Mononuclear cell (primary cell): Measurements from ENCODE around the gene VPS26C. TPM values are rescaled to one million over a fixed set of nuclear protein-coding genes. Genes with fewer than 3 reads are reported as not detected.

Experiments
- H3K27me3 ChIP-seq: 2 replicates; pipeline ENCODE4 v1.6.0; 2011; ENCODE audit warnings: low read length, control low read depth; ENCODE audit not compliant: insufficient read depth
- H3K4me1 ChIP-seq: 2 replicates; pipeline ENCODE4 v1.5.1; 2011; ENCODE audit warnings: mild to moderate bottlenecking, low read length, control low read depth; ENCODE audit not compliant: insufficient read depth
- H3K4me3 ChIP-seq: 2 replicates; pipeline ENCODE4 v1.5.1; 2011; ENCODE audit warnings: mild to moderate bottlenecking, low read length, moderate library complexity
- H3K9me3 ChIP-seq: 2 replicates; pipeline ENCODE4 v1.5.1; 2011; ENCODE audit warnings: low read depth, mild to moderate bottlenecking, control low read depth, low read length
- total RNA-seq: library from RNA; depleted of rRNA; stranded (reverse); fragments of >200 nt; gene quantifications from one replicate; pipeline ENCODE4 v1.2.3, GENCODE V29; 2012

VPS26C gene
- total RNA-seq, 1 donor = 57.3 TPM

GRCh38 chr21:37248298-37248697 lies 18.8 kb downstream of the VPS26C start:
- H3K4me1 ChIP-seq = peaks cover 30% of the 10 kb centered on the region
- H3K9me3 ChIP-seq = no peaks in the 10 kb centered on the region
- no peaks in the 10 kb centered on the region for H3K27me3 ChIP-seq
- no peak overlapping the region for H3K4me3 ChIP-seq

- no peak overlapping the region for H3K4me3 ChIP-seq
- peaks cover 14% of the 10 kb centered on the region for H3K4me1 ChIP-seq
- H3K9me3 ChIP-seq = no peaks in the 10 kb centered on the region
- H3K27me3 ChIP-seq = no peaks in the 10 kb centered on the region
Measured at GRCh38 chr21:37245151-37245550, 22.0 kb downstream of the VPS26C start.

GRCh38 chr21:37244501-37245095 lies 22.5 kb downstream of the VPS26C start:
- Histone ChIP-seq H3K4me3 (no peak overlapping the region), H3K4me1 (peaks cover 14% of the 10 kb centered on the region), H3K9me3 (no peaks in the 10 kb centered on the region), H3K27me3 (no peaks in the 10 kb centered on the region)

GRCh38 chr21:37243961-37244360 lies 23.2 kb downstream of the VPS26C start:
- H3K27me3 ChIP-seq = no peaks in the 10 kb centered on the region
- H3K9me3 ChIP-seq = no peaks in the 10 kb centered on the region
- no peak overlapping the region for H3K4me3 ChIP-seq
- peaks cover 14% of the 10 kb centered on the region for H3K4me1 ChIP-seq

- peaks cover 14% of the 10 kb centered on the region for H3K4me1 ChIP-seq
- no peaks in the 10 kb centered on the region for H3K9me3 ChIP-seq
- no peaks in the 10 kb centered on the region for H3K27me3 ChIP-seq
- no peak overlapping the region for H3K4me3 ChIP-seq
Measured at GRCh38 chr21:37241426-37241825, 25.7 kb downstream of the VPS26C start.

- H3K9me3 ChIP-seq = no peaks in the 10 kb centered on the region
- no peak overlapping the region for H3K4me3 ChIP-seq
- no peaks in the 10 kb centered on the region for H3K27me3 ChIP-seq
- peaks cover 14% of the 10 kb centered on the region for H3K4me1 ChIP-seq
Measured at GRCh38 chr21:37240978-37241377, 26.2 kb downstream of the VPS26C start.

GRCh38 chr21:37237764-37238163 lies 29.4 kb downstream of the VPS26C start:
- Histone ChIP-seq H3K4me3 (no peak overlapping the region), H3K27me3 (no peaks in the 10 kb centered on the region), H3K4me1 (no peaks in the 10 kb centered on the region), H3K9me3 (no peaks in the 10 kb centered on the region)

GRCh38 chr21:37237346-37237745 lies 29.8 kb downstream of the VPS26C start:
- Histone ChIP-seq H3K27me3 (no peaks in the 10 kb centered on the region), H3K4me1 (no peaks in the 10 kb centered on the region), H3K9me3 (no peaks in the 10 kb centered on the region), H3K4me3 (no peak overlapping the region)

GRCh38 chr21:37233551-37234146 lies 33.5 kb downstream of the VPS26C start:
- Histone ChIP-seq H3K4me3 (no peak overlapping the region), H3K4me1 (no peaks in the 10 kb centered on the region), H3K27me3 (no peaks in the 10 kb centered on the region), H3K9me3 (no peaks in the 10 kb centered on the region)

- Histone ChIP-seq H3K4me3 (no peak overlapping the region), H3K9me3 (no peaks in the 10 kb centered on the region), H3K27me3 (no peaks in the 10 kb centered on the region), H3K4me1 (no peaks in the 10 kb centered on the region)
Measured at GRCh38 chr21:37232274-37233018, 34.7 kb downstream of the VPS26C start.

GRCh38 chr21:37231671-37232070 lies 35.5 kb downstream of the VPS26C start:
- no peak overlapping the region for H3K4me3 ChIP-seq
- no peaks in the 10 kb centered on the region for H3K9me3 ChIP-seq
- H3K27me3 ChIP-seq = no peaks in the 10 kb centered on the region
- no peaks in the 10 kb centered on the region for H3K4me1 ChIP-seq

GRCh38 chr21:37231249-37231645 lies 35.9 kb downstream of the VPS26C start:
- no peaks in the 10 kb centered on the region for H3K9me3 ChIP-seq
- H3K4me3 ChIP-seq = no peak overlapping the region
- no peaks in the 10 kb centered on the region for H3K27me3 ChIP-seq
- peaks cover 4% of the 10 kb centered on the region for H3K4me1 ChIP-seq

- Histone ChIP-seq H3K4me1 (peaks cover 9% of the 10 kb centered on the region), H3K4me3 (no peak overlapping the region), H3K27me3 (no peaks in the 10 kb centered on the region), H3K9me3 (no peaks in the 10 kb centered on the region)
Measured at GRCh38 chr21:37230632-37231248, 36.4 kb downstream of the VPS26C start.

GRCh38 chr21:37228003-37228400 lies 39.1 kb downstream of the VPS26C start:
- H3K4me1 ChIP-seq = peaks cover 31% of the 10 kb centered on the region
- H3K27me3 ChIP-seq = no peaks in the 10 kb centered on the region
- no peak overlapping the region for H3K4me3 ChIP-seq
- no peaks in the 10 kb centered on the region for H3K9me3 ChIP-seq
